Thoracic aorta (tissue), 2 donors: Measurements from ENCODE around the gene ARPC5. TPM values are rescaled to one million over a fixed set of nuclear protein-coding genes. Genes with fewer than 3 reads are reported as not detected.

Experiments
- ATAC-seq: fragments of 150-250 bp; one replicate; pipeline ENCODE4 v1.8.0; 2017; ENCODE audit warnings: low read depth; ENCODE audit not compliant: insufficient number of reproducible peaks, low FRiP score
- DNase-seq: peaks from one replicate; pipeline ENCODE4 v3.0.0-alpha.2; 2020; ENCODE audit warnings: low spot score
- H3K27ac ChIP-seq, 2 donors: fragments of 200-600 bp; sonication (generic); 1 replicate in 1 of 2; 2 replicates in 1 of 2; pipeline ENCODE4 v1.5.1; 2016; ENCODE audit warnings: mild to moderate bottlenecking in 2 of 2, moderate library complexity in 2 of 2
- H3K27me3 ChIP-seq: fragments of 200-600 bp; sonication (generic); replicated peaks from 2 replicates; pipeline ENCODE4 v1.6.0; 2016; ENCODE audit warnings: mild to moderate bottlenecking; ENCODE audit not compliant: insufficient read depth
- H3K36me3 ChIP-seq: fragments of 200-600 bp; sonication (generic); one replicate; pipeline ENCODE4 v1.5.1; 2016
- H3K4me1 ChIP-seq, 2 donors: fragments of 200-600 bp; sonication (generic); 1 replicate in 1 of 2; 2 replicates in 1 of 2; pipeline versions ENCODE4 v1.5.1 to v1.6.0; 2016; ENCODE audit warnings: low read depth in 2 of 2, mild to moderate bottlenecking in 1 of 2; ENCODE audit not compliant: control insufficient read depth in 1 of 2
- H3K4me3 ChIP-seq: fragments of 200-600 bp; sonication (generic); 2 replicates; pipeline ENCODE4 v1.5.1; 2016; ENCODE audit warnings: mild to moderate bottlenecking
- H3K9me3 ChIP-seq: fragments of 200-600 bp; sonication (generic); 2 replicates; pipeline ENCODE4 v1.5.1; 2016
- total RNA-seq, 2 donors: library from RNA; depleted of rRNA; stranded (reverse); fragments of >200 nt; gene quantifications; one replicate each; pipeline versions ENCODE4 v1.1.0 to v1.2.3, GENCODE V29; 2016
- TF ChIP-seq, protein P1 (sequence below): fragments of 200-600 bp; sonication (generic); IDR thresholded peaks from one replicate; pipeline ENCODE4 v1.5.1; 2019; ENCODE audit warnings: antibody characterized with exemption

ARPC5 gene
- total RNA-seq, 2 donors from 2014 or later = 102 to 108 TPM

DNA sequence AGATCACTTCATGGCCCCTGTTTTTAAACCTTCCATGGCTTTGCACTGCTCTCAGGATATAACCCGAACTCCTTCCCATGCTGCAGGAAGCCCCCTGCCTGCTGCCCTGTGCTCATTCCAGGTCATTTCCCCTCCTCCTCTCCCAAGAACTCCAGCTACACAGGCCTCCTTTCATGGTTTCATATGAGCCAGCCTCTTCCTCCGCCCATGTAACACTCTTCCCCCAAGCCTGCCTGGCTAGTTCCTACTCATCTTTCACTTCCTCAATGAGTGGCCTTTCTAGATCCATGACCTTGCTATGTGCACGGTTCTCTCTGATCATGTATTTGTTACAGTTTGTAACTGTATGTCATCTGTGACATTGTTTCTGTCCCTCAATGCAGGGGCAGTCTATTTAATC is 42.2 kb downstream of the ARPC5 start:
- ATAC-seq = no peak
- H3K27me3 ChIP-seq = no peaks in the 10 kb centered on the region
- no peaks in the 10 kb centered on the region for H3K36me3 ChIP-seq
- H3K4me3 ChIP-seq = no peak overlapping the region
- TF ChIP-seq, protein P1, sequence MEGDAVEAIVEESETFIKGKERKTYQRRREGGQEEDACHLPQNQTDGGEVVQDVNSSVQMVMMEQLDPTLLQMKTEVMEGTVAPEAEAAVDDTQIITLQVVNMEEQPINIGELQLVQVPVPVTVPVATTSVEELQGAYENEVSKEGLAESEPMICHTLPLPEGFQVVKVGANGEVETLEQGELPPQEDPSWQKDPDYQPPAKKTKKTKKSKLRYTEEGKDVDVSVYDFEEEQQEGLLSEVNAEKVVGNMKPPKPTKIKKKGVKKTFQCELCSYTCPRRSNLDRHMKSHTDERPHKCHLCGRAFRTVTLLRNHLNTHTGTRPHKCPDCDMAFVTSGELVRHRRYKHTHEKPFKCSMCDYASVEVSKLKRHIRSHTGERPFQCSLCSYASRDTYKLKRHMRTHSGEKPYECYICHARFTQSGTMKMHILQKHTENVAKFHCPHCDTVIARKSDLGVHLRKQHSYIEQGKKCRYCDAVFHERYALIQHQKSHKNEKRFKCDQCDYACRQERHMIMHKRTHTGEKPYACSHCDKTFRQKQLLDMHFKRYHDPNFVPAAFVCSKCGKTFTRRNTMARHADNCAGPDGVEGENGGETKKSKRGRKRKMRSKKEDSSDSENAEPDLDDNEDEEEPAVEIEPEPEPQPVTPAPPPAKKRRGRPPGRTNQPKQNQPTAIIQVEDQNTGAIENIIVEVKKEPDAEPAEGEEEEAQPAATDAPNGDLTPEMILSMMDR = no peak
- DNase-seq = no peak
- H3K4me1 ChIP-seq = no peaks in the 10 kb centered on the region
- H3K27ac ChIP-seq = no peak overlapping the region
- no peaks in the 10 kb centered on the region for H3K9me3 ChIP-seq

DNA sequence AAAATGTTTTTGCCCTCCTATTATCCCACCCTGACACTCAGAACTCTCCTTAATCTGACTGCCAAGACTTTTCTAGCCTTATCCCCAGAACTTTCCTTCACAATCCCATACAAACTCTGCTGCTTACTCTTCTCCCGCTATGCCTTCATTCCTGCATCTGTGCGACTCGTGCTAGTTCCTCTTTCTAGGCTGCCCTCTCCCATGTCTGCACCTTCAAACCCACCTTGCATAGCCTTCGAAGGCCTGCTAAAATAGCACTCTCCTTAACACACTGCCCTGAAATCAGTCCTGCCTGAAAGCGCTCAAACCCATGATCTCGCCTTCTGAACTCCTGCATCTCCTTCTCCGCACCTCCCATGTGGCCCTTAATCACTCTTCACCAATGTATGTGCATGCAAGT is 42.9 kb downstream of the ARPC5 start:
- no peaks in the 10 kb centered on the region for H3K27me3 ChIP-seq
- no peak overlapping the region for H3K4me3 ChIP-seq
- no peaks in the 10 kb centered on the region for H3K36me3 ChIP-seq
- no peaks in the 10 kb centered on the region for H3K4me1 ChIP-seq
- TF ChIP-seq, protein P1 = no peak
- H3K9me3 ChIP-seq = no peaks in the 10 kb centered on the region
- ATAC-seq (no peak), DNase-seq (no peak)
- no peak overlapping the region for H3K27ac ChIP-seq

DNA sequence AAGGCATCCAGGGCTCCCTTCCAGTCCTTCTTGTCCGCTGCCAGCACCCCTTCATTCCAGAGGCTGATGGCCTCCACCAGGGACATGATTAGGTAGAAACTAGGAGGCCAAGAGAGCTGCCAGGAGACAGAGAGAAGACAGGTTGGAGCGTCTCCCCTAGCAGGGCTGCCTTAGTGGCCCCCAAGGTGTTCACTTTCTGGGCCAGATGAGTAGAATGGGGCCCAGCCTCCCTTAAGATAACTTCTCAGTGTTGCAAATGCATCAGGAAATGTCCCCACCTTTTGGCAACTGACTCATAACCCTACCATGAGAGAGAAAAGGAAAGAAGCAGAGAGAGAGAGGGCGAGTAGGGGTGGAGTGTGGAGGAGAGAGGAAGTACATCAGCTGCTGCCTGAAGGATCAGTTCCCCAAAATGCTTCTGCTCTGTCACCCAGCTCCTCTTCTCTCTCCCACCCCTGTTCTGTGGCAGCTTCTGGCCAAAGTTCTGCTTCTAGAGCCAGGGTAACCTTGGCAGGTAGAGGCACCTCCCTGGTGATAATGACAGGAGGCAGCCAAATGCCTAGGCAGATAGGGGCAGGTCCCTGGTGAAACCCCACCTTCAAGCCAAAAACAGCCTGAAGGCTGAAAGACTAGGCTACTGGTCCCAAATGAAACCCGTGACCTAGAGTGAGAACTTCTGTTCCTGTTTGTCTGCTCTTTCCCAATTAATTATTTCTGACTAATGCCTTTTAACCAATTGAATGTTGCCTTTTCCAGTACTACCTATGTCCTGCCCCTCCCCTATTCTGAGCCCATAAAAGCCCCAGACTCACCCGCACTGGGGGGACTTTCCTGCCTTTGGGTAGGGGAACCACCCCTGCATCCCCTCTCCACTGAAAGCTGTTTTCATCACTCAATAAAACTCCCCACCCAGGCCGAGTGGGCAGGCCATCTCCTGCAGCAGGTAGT is 45.1 kb downstream of the ARPC5 start, which contains the start of gene NCF2:
Gene NCF2, minus strand, starts transcription at position 216 of the 948 bp plus-strand sequence. Its CDS starts 130 bp downstream, at position 86.
- Histone ChIP-seq H3K36me3 (no peaks in the 10 kb centered on the region), H3K27me3 (no peaks in the 10 kb centered on the region), H3K27ac (peak within 1 kb of the TSS in 1 of 2 donors; percentile 46), H3K4me3 (peak within 1 kb of the TSS; percentile 44), H3K9me3 (no peaks in the 10 kb centered on the region), H3K4me1 (no peaks in the 10 kb centered on the region)
- DNase-seq = no peak
- TF ChIP-seq, protein P1 = no peak
- peak; percentile 52 for ATAC-seq

DNA sequence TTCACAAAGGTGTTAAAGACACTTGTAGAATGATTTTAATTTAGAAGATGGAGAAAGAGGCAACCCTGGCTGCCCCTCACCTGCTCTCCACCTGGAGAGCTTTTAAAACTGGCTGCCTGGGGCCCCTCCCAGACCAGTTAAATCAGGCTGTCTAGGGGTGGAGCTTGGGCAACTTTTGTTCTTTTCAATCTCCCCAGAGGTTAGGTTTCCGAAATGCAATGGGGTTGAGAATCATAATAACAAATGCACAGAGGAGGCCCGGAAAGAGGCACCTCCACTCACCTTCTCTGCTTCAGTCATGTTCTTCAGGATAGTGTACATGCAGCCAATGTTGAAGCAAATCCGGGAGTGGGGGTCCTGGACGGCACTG is 45.7 kb downstream of the ARPC5 start:
- Histone ChIP-seq H3K27ac (peak overlapping the region in 1 of 2 donors; percentile 46), H3K4me3 (peak overlapping the region; percentile 44), H3K4me1 (no peaks in the 10 kb centered on the region), H3K9me3 (no peaks in the 10 kb centered on the region), H3K36me3 (no peaks in the 10 kb centered on the region), H3K27me3 (no peaks in the 10 kb centered on the region)
- ATAC-seq = no peak
- TF ChIP-seq, protein P1 = no peak
- DNase-seq = no peak

DNA sequence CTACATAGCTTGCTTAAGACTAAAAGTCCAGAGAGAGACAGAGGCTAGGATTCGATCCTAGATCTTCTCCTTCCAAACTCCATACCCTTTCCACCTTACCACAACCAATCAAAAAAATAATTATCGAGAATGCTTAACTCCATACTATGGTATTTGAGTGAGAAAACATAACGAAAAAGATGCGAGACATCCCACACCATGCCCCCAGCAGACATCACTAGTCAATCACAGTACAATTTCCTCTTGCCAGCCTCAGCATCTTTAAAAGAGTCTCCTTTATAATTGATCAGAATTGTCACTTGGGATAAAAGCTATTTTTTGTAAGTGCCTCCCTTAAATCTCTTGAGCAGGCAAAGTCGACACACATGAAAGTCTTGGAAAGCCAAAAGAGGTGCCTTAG is 46.2 kb downstream of the ARPC5 start:
- H3K4me3 ChIP-seq = peak overlapping the region; percentile 44
- ATAC-seq = no peak
- H3K9me3 ChIP-seq = no peaks in the 10 kb centered on the region
- DNase-seq = no peak
- H3K4me1 ChIP-seq = no peaks in the 10 kb centered on the region
- no peaks in the 10 kb centered on the region for H3K27me3 ChIP-seq
- H3K36me3 ChIP-seq = no peaks in the 10 kb centered on the region
- TF ChIP-seq, protein P1 = no peak
- H3K27ac ChIP-seq = peak overlapping the region in 1 of 2 donors; percentile 46
